Type B pancreatic cell (in vitro differentiated cells): ENCODE measurements around the gene NOP16. TPM values are rescaled to one million over a fixed set of nuclear protein-coding genes. Genes with fewer than 3 reads are reported as not detected.

ENCODE experiments used
- DNase-seq: peaks from one replicate; pipeline ENCODE4 v3.0.0; 2021; ENCODE audit warnings: mixed read lengths; ENCODE audit not compliant: unreplicated experiment; ENCODE audit errors: extremely low spot score
- H3K27ac Mint-ChIP-seq: 2 replicates; pipeline ENCODE4 v1.8.0; 2021; ENCODE audit warnings: mild to moderate bottlenecking, mixed read lengths
- H3K27me3 Mint-ChIP-seq: 2 replicates; pipeline ENCODE4 v1.8.0; 2021; ENCODE audit warnings: mixed read lengths
- H3K36me3 Mint-ChIP-seq: 2 replicates; pipeline ENCODE4 v1.8.0; 2021; ENCODE audit warnings: mixed read lengths
- H3K4me1 Mint-ChIP-seq: one replicate; pipeline ENCODE4 v1.8.0; 2021; ENCODE audit warnings: mixed read lengths; ENCODE audit not compliant: unreplicated experiment
- H3K4me3 Mint-ChIP-seq: 2 replicates; pipeline ENCODE4 v1.8.0; 2021; ENCODE audit warnings: mild to moderate bottlenecking, mixed read lengths
- H3K9me3 Mint-ChIP-seq: 2 replicates; pipeline ENCODE4 v1.8.0; 2021; ENCODE audit warnings: mixed read lengths
- total RNA-seq: library from RNA; stranded (reverse); gene quantifications from 2 replicates; pipeline ENCODE4 v1.2.1, GENCODE V29; 2021; ENCODE audit warnings: low replicate concordance
- TF ChIP-seq, protein P1 (sequence below): fragments of 200-600 bp; sonication (generic); conservative IDR thresholded peaks from 2 replicates; pipeline ENCODE4 v1.5.0; 2021; ENCODE audit warnings: antibody characterized with exemption, mild to moderate bottlenecking

NOP16 gene
- total RNA-seq, 1 donor from 2014 or later: 42.5 TPM

DNA sequence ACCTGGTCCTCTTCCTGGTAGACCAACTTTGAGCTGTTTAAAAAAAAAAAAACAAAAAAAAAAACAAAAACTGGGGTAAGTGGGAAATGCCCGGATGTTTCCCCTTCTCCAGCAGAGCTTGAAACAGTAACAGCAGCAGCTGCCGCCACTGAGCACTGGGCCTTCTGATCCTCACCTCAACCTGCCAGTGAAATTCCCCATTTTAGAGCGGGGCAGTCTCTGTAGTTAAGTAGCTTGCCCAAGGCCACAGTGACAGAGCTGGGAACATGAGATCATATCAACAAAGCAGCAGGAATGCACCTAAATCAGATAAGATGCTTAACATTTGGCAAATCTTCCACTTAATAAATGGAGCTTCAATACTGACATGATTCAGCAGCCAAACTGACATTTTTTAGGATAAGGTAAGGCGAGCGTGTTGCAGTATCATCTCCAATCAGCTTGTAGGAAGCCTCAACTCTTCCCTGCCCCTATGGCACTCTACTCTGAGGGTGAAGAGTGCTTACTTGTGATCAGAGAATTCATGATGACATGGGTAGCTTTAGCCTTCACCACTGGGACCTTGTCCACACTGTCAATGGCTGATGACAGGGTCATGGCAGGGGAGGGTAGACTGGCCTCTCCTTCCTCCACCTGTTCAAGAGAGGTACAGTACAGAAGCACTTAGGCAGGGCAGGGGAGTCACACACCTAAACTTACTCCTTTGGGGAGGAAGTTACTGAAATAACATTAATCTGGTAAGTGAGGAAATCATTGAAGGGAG lies 36.1 kb downstream of the NOP16 start:
- TF ChIP-seq, protein P1, sequence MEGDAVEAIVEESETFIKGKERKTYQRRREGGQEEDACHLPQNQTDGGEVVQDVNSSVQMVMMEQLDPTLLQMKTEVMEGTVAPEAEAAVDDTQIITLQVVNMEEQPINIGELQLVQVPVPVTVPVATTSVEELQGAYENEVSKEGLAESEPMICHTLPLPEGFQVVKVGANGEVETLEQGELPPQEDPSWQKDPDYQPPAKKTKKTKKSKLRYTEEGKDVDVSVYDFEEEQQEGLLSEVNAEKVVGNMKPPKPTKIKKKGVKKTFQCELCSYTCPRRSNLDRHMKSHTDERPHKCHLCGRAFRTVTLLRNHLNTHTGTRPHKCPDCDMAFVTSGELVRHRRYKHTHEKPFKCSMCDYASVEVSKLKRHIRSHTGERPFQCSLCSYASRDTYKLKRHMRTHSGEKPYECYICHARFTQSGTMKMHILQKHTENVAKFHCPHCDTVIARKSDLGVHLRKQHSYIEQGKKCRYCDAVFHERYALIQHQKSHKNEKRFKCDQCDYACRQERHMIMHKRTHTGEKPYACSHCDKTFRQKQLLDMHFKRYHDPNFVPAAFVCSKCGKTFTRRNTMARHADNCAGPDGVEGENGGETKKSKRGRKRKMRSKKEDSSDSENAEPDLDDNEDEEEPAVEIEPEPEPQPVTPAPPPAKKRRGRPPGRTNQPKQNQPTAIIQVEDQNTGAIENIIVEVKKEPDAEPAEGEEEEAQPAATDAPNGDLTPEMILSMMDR: no peak
- Mint-ChIP-seq H3K36me3 (peaks cover 48% of the 10 kb centered on the region), H3K4me1 (peaks cover 7% of the 10 kb centered on the region), H3K9me3 (no peaks in the 10 kb centered on the region), H3K4me3 (no peak overlapping the region), H3K27me3 (no peaks in the 10 kb centered on the region), H3K27ac (no peak overlapping the region)
- no peak for DNase-seq

DNA sequence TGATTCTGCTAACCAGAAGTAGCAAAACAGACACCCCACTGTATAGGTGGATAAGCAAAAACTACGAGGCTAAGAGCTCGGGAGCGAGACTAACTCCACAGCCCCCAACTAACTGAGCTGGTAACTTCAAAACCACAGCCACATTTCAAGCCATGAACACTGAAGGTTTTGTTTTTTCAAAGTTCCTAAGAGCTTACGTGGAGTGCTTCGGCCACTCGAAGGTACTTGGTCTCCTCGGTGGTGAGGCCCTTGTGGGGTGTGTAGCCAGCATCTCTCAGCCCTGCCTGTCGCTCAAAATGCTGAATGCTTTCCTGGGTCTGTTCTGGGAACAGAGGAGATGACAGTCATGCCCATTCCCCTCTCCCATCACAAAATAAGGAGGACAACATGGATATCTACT lies 38.0 kb downstream of the NOP16 start:
- H3K27me3 Mint-ChIP-seq: no peaks in the 10 kb centered on the region
- peaks cover 56% of the 10 kb centered on the region for H3K36me3 Mint-ChIP-seq
- H3K4me3 Mint-ChIP-seq: no peak overlapping the region
- DNase-seq: no peak
- peaks cover 7% of the 10 kb centered on the region for H3K4me1 Mint-ChIP-seq
- no peaks in the 10 kb centered on the region for H3K9me3 Mint-ChIP-seq
- TF ChIP-seq, protein P1: no peak
- no peak overlapping the region for H3K27ac Mint-ChIP-seq

DNA sequence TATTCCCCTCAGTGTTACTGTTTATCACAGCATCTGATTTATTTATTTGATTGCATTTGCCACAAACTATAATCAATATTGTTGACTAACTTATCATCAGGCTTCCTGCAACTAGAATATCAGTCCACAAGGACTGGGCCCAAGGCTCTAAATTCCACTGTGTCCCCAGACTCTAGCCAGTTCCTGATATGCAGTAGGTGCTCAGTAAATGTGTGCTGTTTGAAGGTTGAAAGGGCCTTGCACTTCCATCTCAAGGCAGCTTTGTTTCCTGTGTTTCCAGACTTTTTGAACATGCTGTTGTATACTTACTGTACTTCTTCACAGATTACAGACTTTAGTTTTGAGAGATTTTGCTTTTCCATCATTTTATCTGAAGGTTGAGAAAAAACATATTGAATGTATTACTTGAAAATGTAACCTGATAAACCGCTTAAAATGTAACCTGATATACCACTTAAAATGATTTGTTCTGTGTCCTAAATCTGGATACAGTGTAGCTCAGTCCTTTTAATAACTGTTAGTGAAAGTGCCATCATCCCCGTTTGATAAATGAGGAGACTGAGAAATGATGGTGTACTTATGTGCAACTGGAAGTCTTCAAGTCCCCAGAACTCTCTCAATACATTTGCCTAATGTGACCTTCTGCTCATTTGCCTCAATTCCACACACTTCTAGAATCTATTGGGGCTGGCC lies 45.5 kb downstream of the NOP16 start:
- Mint-ChIP-seq H3K4me3 (no peak overlapping the region), H3K27ac (no peak overlapping the region), H3K9me3 (no peaks in the 10 kb centered on the region), H3K27me3 (no peaks in the 10 kb centered on the region), H3K36me3 (peaks cover 31% of the 10 kb centered on the region), H3K4me1 (no peaks in the 10 kb centered on the region)
- TF ChIP-seq, protein P1: no peak
- DNase-seq: no peak

DNA sequence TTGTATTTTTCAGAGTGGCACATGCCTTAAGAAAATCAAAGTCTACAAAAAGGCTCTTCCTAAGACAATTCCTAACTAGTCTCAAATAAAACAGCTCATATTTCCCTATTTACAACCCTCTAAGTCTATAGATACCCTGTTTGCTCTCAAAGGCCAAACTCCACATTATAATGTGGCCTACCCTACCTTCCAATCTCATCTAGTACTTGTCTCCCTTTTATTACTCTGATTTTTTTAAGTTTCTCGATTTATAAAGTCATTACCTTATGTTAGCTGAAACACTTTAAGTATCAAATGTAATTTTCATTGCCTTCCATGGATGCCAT lies 46.3 kb downstream of the NOP16 start:
- TF ChIP-seq, protein P1: no peak
- H3K4me1 Mint-ChIP-seq: no peaks in the 10 kb centered on the region
- no peaks in the 10 kb centered on the region for H3K27me3 Mint-ChIP-seq
- H3K36me3 Mint-ChIP-seq: peaks cover 30% of the 10 kb centered on the region
- no peak for DNase-seq
- H3K4me3 Mint-ChIP-seq: no peak overlapping the region
- no peaks in the 10 kb centered on the region for H3K9me3 Mint-ChIP-seq
- H3K27ac Mint-ChIP-seq: no peak overlapping the region

DNA sequence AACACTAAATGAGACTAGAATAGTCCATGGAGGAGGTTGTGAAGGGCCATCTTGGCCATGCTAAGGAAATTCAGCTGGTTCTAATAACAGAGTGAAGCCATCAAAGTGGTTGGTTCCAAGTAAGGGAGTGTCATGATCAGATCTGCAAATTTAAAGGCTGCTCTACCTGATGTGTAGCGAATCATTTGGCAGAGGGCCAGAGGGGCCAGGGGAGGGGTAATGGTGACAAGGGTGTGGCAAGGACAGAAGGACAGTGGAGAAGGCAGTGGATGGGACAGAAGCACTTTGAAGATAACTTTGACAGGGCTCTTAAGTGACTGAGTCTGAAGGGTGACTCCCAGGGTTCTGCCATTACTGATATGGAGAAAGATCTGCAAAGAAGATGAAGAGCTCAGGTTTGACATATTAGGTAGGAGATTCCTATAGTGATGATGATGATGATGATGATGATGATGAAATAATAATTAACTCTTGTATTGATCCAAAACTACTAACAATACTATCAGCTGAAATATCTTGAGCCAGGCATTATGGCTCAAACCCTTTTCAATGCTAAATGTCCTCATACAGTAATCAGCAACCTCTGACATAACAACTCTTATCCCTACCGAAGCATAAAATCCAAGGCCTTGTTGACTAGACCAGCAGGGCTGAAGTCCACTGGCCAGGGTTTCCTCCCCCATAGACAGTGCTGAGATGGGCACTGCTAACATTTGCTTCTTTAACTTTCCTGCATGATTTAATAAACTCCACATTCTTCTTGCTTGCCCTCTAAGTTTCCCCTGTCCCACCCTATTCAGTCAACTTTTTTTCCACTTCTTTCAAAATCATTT lies 46.9 kb downstream of the NOP16 start:
- H3K36me3 Mint-ChIP-seq: peaks cover 28% of the 10 kb centered on the region
- no peaks in the 10 kb centered on the region for H3K27me3 Mint-ChIP-seq
- H3K9me3 Mint-ChIP-seq: no peaks in the 10 kb centered on the region
- no peak overlapping the region for H3K4me3 Mint-ChIP-seq
- H3K27ac Mint-ChIP-seq: no peak overlapping the region
- TF ChIP-seq, protein P1: no peak
- no peak for DNase-seq
- no peaks in the 10 kb centered on the region for H3K4me1 Mint-ChIP-seq
